GM19328 (cell line): ENCODE data around the gene KLF11.
"Not testable (repeated sequence)": the region's sequence is repeated elsewhere in the genome, so short reads cannot be mapped to it uniquely, and the experiment has no call there.

ENCODE experiments used
- ATAC-seq: cut with Tn5 transposase; IDR thresholded peaks from one replicate; pipeline ENCODE4 v1.9.1; 2021; ENCODE audit warnings: mild to moderate bottlenecking, moderate library complexity; ENCODE audit not compliant: unreplicated experiment

Gene KLF11

GRCh38 chr2:10080536-10081304 is 37.4 kb downstream of the KLF11 start:
- no peak for ATAC-seq

GRCh38 chr2:10083046-10083445 is 39.7 kb downstream of the KLF11 start:
- no peak for ATAC-seq

- ATAC-seq: no peak
Observed at GRCh38 chr2:10083692-10084211, 40.4 kb downstream of the KLF11 start.

GRCh38 chr2:10084223-10084865 is 41.0 kb downstream of the KLF11 start:
- no peak for ATAC-seq

GRCh38 chr2:10085043-10085667 is 41.8 kb downstream of the KLF11 start:
- no peak for ATAC-seq

- no peak for ATAC-seq
Observed at GRCh38 chr2:10085668-10086059, 42.3 kb downstream of the KLF11 start.

- ATAC-seq: no peak
Observed at GRCh38 chr2:10086950-10087349, 43.6 kb downstream of the KLF11 start.

- no peak for ATAC-seq
Observed at GRCh38 chr2:10087360-10087759, 44.0 kb downstream of the KLF11 start.

GRCh38 chr2:10089565-10090190 is 46.3 kb downstream of the KLF11 start:
- no peak for ATAC-seq

GRCh38 chr2:10091182-10091888 is 48.0 kb downstream of the KLF11 start:
- no peak for ATAC-seq

GRCh38 chr2:10091889-10092244 is 48.5 kb downstream of the KLF11 start:
- ATAC-seq: not testable (repeated sequence)

GRCh38 chr2:10094271-10094814 is 51.0 kb downstream of the KLF11 start:
- no peak for ATAC-seq

GRCh38 chr2:10095175-10095574 is 51.8 kb downstream of the KLF11 start:
- ATAC-seq: no peak

- no peak for ATAC-seq
Observed at GRCh38 chr2:10096641-10097040, 53.3 kb downstream of the KLF11 start.

- ATAC-seq: no peak
Observed at GRCh38 chr2:10097352-10098148, 54.2 kb downstream of the KLF11 start.

- ATAC-seq: no peak
Observed at GRCh38 chr2:10101491-10101890, 58.1 kb downstream of the KLF11 start.

- ATAC-seq: no peak
Observed at GRCh38 chr2:10103179-10103578, 59.8 kb downstream of the KLF11 start.
